Measurements from ENCODE around the gene HES6. TPM values are rescaled to one million over a fixed set of nuclear protein-coding genes. Genes with fewer than 3 reads are reported as not detected.

Gene HES6
- total and polyA plus RNA-seq, 2 of the 8 experiments (the other 6 are each of a cell fraction or from before 2014, with no cell fraction given): 32.6 to 36.3 TPM

GRCh38 chr2:238242731-238243495 lies 3.1 kb upstream of the HES6 start:
- no peak overlapping the region for H3K9ac ChIP-seq (replicated peaks in 1 of 4; ENCODE audit: extremely low read depth in 1 of 4, low read depth in 3 of 4, low read length in 3 of 4)
- whole genome bisulfite sequencing, 2 experiments (ENCODE audit: extremely low coverage in 1 of 2, insufficient coverage in 1 of 2, insufficient read length in 1 of 2, insufficient replicate concordance in 2 of 2, low coverage in 1 of 2, low lambda C conversion rate in 2 of 2, missing lambda C conversion rate in 1 of 2): 80% methylated on average over 7 of the region's 7 CpGs; no CpG with 5 or more reads in 1 of the 2 experiments
- no peak overlapping the region for H3K14ac ChIP-seq (ENCODE audit: insufficient read length)
- H3K4me1 ChIP-seq (replicated peaks in 1 of 4; ENCODE audit: control insufficient read depth in 3 of 4, insufficient read depth in 4 of 4, low read length in 3 of 4): peaks cover 3 to 15% (median 7%) of the 10 kb centered on the region in 4 experiments
- no peak overlapping the region for H3K4me3 ChIP-seq (ENCODE audit: extremely low read depth in 1 of 4, insufficient read depth in 2 of 4, low read depth in 3 of 4, low read length in 4 of 4)
- 0 out of 2 replicates have a peak overlapping the region, but pooled peaks have one; percentile 13 for H3K18ac ChIP-seq (ENCODE audit: extremely low read depth, low read length)
- no peak overlapping the region for H3K4ac ChIP-seq (replicated peaks; ENCODE audit: insufficient read length, low read depth, low read length)
- H2BK5ac ChIP-seq (ENCODE audit: low read depth, low read length): no peak overlapping the region
- no peak for DNase-seq (ENCODE audit: low read depth in 1 of 2, low spot score in 2 of 2)
- peak overlapping the region; percentile 87; the same call in 1 of the 2 replicates for H2BK12ac ChIP-seq (ENCODE audit: low read depth, low read length)
- H3K27ac ChIP-seq (ENCODE audit: low read depth, low read length): no peak overlapping the region
- peaks cover 8 to 30% (median 22%) of the 10 kb centered on the region in 4 experiments for H3K27me3 ChIP-seq (replicated peaks in 1 of 4; ENCODE audit: control insufficient read depth in 3 of 4, extremely low read depth in 1 of 4, insufficient read depth in 3 of 4, low read length in 3 of 4)
- H3K36me3 ChIP-seq (ENCODE audit: control insufficient read depth in 2 of 4, insufficient read depth in 4 of 4, low read length in 3 of 4): peaks cover 0 to 7% (median 0%) of the 10 kb centered on the region in 4 experiments; a peak in 1 of 8 replicates
- H4K8ac ChIP-seq (ENCODE audit: extremely low read depth, insufficient read depth, low read length): no peak overlapping the region; the same call in 1 of the 2 replicates
- no peaks in the 10 kb centered on the region for H3K79me1 ChIP-seq (ENCODE audit: low read depth, low read length)
- no peak overlapping the region for H4K5ac ChIP-seq (ENCODE audit: insufficient read length, low read depth, low read length)
- no peak overlapping the region; the same call in 1 of the 2 replicates for H2BK20ac ChIP-seq (ENCODE audit: low read length)
- 0 out of 4 replicates have a peak overlapping the region, but pooled peaks of 1 of the 2 experiments have one; percentile 15 for H3K4me2 ChIP-seq (ENCODE audit: insufficient read depth in 1 of 2, low read depth in 2 of 2, low read length in 2 of 2)
- ChIA-PET POLR2A (ENCODE audit: partially characterized antibody) (interaction anchor here (0.6 to 1.6 kb wide), 3 partner anchors 11 to 143 kb away, joined by 3 to 4 read pairs (median 3); partner anchors contain the start of gene PER2), CTCF (ENCODE audit: partially characterized antibody) (interaction anchor here (1.4 to 16.7 kb wide), 3 partner anchors 10 to 35 kb away, joined by 5 to 208 read pairs (median 13); no protein-coding TSS in a partner anchor)
- no peak for TF ChIP-seq EP300 (IDR thresholded peaks at IDR 0.05; ENCODE audit: borderline replicate concordance in 1 of 2, low read depth in 2 of 2, low read length in 2 of 2)
- TF ChIP-seq SUZ12 (IDR thresholded peaks at IDR 0.05; ENCODE audit: low read length): no peak
- H2AK5ac ChIP-seq (ENCODE audit: low read depth, low read length): peak overlapping the region; percentile 53; the same call in 1 of the 2 replicates
- no peak overlapping the region for H3K23ac ChIP-seq (ENCODE audit: insufficient read length)
- no peak overlapping the region for H3K56ac ChIP-seq (replicated peaks; ENCODE audit: insufficient read length, low read depth, low read length)
- H3K79me2 ChIP-seq (ENCODE audit: control insufficient read depth in 1 of 2, insufficient read depth in 2 of 2, low read length in 2 of 2): no peaks in the 10 kb centered on the region
- H4K20me1 ChIP-seq (replicated peaks in 1 of 2; ENCODE audit: control insufficient read depth in 1 of 2, insufficient read depth in 2 of 2, low read length in 2 of 2): peaks cover 0 to 6% of the 10 kb centered on the region in 2 experiments
- no peak overlapping the region for H2AFZ ChIP-seq (ENCODE audit: low read length)
- no peak overlapping the region for H2BK120ac ChIP-seq (replicated peaks; ENCODE audit: low read depth, low read length)
- peaks cover 0 to 10% of the 10 kb centered on the region in 2 experiments; a peak in 2 of 4 replicates for H3K9me3 ChIP-seq (ENCODE audit: insufficient read depth in 2 of 2, low read depth in 1 of 2, low read length in 1 of 2)
- H4K91ac ChIP-seq (replicated peaks; ENCODE audit: insufficient read length, low read length): no peak overlapping the region
- H2BK15ac ChIP-seq (ENCODE audit: low read length): peak overlapping the region; percentile 81; the same call in 1 of the 2 replicates
- peaks cover 15% of the 10 kb centered on the region; the same call in 1 of the 2 replicates for H3K23me2 ChIP-seq (ENCODE audit: low read depth, low read length)
- no peak for FAIRE-seq
